HL-60/S4 (cell line): Measurements from ENCODE around the gene ASB2.

Source experiments
- in situ Hi-C: fragments of 300-500 bp; cut with MboI; formaldehyde crosslinking; loops from 2 replicates; pipeline ENCODE4 v1.14.3; 2022; ENCODE audit warnings: low sequenced_read_pairs

The ASB2 gene

DNA sequence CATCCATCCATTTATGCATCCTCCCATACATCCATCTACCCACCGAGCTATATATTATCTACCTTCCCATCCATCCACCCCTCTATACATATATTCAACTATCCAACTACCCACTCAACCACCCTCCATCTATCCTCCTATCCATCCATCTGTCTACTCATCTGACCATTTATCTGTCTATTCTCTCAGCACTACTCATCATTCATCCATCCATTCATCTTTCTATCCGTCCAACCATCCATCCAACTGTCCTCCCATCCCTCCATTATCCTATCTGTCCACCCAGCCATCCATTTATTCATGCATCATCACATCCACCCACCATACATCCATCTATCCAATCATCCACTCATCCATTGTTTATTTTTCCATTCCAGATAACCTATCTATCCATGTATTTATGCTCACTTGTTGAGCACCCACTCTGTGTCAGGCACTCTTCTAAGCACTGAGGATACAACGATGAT is 11.5 kb downstream of the ASB2 start:
- in situ Hi-C loops: loop anchor here (25.0 kb wide), 1 partner anchor 1547 kb away; the partner anchor contains the start of gene SYNE3

- in situ Hi-C loops: loop anchor here (25.0 kb wide), 1 partner anchor 1548 kb away; the partner anchor contains the start of gene SYNE3
Measured at GRCh38 chr14:93964281-93964680, 12.1 kb downstream of the ASB2 start.

DNA sequence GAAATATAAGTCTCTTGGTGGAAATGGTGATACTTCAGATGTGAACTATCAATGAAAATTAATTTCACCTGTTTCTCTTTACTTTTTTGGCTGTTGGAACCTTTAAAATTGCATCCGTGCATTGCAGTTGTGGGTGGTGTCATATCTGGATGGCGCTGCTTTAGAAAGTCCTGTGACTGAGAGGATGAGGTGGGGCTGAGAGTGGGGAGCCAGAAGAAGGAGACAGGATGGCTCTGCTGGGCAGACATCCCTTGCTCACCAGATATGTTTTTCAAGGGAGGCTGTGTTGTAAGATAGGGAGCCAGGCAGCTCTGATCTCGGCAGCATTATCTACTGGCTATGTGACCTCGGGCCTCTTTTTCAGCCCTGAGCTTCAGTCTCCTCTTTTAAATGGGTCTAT is 12.7 kb downstream of the ASB2 start:
- in situ Hi-C loops: loop anchor here (25.0 kb wide), 1 partner anchor 1549 kb away; the partner anchor contains the start of gene SYNE3

- in situ Hi-C loops: loop anchor here (25.0 kb wide), 1 partner anchor 1549 kb away; the partner anchor contains the start of gene SYNE3
Measured at GRCh38 chr14:93962701-93963601, 13.4 kb downstream of the ASB2 start.

- in situ Hi-C loops: loop anchor here (25.0 kb wide), 1 partner anchor 1551 kb away; the partner anchor contains the start of gene SYNE3
Measured at GRCh38 chr14:93961620-93962019, 14.8 kb downstream of the ASB2 start.

DNA sequence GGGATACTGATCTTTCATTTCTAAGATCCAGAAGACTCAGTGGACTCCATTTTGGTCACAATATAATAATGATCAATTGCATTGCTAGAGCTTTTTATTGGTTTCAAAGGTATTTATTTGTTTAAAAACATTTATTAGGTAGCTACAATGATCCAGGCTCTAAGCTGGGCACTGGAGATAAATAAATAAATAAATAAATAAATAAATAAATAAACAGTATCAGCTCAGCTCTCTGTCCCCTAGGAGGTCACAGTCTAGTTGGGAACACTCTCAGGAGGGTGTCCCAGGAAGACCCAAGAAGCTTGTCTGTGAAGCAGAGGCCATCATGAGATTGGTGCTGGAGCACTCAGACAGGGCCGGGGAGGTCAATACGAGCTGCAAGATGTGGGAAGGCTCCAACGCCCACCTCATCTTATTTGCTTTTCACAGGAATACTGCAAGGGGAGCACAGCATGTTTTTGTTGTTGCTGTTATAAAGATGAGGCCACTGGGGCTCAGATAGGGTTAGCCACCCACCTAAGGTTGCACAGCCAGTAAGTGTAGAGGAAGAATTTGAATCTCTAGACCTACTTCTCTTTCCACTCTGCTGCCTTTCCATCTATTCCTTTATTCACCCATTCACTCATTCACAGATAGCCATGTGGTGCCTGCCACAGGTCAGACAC is 15.5 kb downstream of the ASB2 start:
- in situ Hi-C loops: loop anchor here (25.0 kb wide), 1 partner anchor 1551 kb away; the partner anchor contains the start of gene SYNE3

DNA sequence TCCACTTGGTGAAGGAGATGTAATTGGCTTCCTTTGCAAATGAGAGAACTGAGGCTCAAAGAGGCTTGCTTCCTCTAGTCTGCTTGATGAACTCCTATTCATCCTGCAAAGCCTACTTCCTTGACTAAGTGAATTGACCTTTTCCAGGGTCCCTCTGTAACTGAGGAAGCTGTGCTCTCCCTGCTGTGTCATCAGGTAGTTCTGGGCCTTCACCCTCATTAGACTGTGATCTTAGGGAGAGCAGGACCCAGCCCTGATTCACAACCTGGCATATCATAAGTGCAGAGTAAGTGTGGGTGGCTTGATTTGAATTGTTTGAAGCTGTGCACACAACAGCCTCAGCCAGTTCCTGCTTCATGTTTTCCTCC is 16.3 kb downstream of the ASB2 start:
- in situ Hi-C loops: loop anchor here (25.0 kb wide), 1 partner anchor 1552 kb away; the partner anchor contains the start of gene SYNE3

DNA sequence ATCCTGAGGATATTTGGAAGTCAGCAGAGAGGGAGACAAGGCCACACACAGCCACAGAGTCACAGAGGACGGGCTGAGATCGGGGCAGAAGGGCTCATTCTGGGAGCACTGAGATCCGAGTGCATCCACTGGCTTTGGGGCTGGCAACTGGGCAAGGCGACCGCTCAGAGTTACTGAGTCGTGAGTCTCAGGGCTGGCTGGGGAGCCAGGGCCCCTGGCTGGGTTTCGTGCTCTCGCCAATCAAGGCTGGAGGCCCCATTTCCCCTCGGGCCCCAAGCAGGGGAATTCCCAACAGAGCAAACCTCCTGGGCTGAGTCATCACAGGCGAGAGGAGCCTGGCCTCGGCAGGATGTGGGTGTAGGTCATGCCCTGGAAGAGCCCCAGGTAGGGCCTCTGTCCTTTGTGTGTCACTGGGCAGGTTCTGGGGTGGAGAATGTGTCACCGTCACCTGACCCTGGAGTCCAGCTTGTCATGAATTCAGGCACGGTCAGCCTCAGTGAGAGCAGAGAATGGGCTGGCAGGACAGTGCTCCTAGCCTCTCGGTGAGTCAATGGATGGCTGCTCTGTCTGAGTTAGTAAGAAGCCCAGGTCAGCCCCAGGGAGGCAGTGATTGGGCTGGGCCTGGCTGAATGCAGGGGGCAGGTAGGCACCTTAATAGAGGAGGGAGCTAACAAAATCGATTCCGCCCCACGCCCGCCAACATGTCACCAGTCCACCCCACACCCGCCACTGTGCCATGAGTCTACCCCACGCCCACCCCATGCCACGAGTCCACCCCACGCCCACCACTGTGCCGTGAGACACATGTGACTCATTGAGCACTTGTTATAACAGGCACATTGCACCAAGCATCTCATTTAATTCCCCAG is 16.9 kb downstream of the ASB2 start:
- in situ Hi-C loops: loop anchor here (25.0 kb wide), 1 partner anchor 1553 kb away; the partner anchor contains the start of gene SYNE3

GRCh38 chr14:93958567-93959238 is 17.7 kb downstream of the ASB2 start:
- in situ Hi-C loops: loop anchor here (25.0 kb wide), 1 partner anchor 1554 kb away; the partner anchor contains the start of gene SYNE3

DNA sequence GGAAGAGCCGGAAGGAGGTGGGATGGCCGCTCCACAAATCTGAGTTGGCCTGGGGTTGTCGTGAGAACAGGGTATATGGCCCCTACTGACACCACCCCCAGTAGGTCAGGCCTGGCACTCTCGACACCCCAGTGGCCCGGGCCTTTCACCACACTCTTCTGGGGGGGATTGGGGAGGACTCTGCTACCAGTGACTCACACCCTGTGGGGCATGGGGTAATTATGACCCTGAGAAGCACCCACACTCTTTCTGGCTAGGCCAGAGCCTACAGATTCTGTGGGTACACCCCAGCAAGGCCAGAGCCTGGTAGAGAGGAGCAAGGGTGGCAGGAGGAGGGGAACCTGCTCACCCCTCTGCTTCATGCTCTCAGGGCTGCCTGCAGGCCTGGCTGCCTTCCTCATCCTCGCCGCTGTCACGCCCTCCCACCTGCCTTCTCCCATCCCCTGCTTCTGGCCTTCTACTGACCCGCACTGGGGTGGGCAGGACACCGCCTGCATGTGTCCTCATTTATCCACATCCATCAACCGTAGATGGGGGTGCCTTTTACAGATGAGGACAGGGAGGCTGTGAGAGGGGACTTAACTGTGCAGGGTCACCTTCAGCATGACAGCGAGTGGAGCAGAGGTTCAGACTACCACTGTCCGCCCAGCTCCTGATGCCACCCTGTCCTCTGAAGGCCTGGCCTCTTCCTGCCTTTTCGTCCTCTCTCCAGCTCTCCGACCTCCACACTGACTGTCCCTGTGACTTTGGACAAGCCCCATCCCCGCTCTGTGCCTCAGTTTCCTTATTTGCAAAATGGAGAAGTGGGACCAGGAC is 18.4 kb downstream of the ASB2 start:
- in situ Hi-C loops: loop anchor here (25.0 kb wide), 1 partner anchor 1554 kb away; the partner anchor contains the start of gene SYNE3

- in situ Hi-C loops: loop anchor here (25.0 kb wide), 1 partner anchor 1555 kb away; the partner anchor contains the start of gene SYNE3
Measured at GRCh38 chr14:93957333-93957710, 19.0 kb downstream of the ASB2 start.

- in situ Hi-C loops: loop anchor here (25.0 kb wide), 1 partner anchor 1556 kb away; the partner anchor contains the start of gene SYNE3
Measured at GRCh38 chr14:93956514-93957332, 19.6 kb downstream of the ASB2 start.

DNA sequence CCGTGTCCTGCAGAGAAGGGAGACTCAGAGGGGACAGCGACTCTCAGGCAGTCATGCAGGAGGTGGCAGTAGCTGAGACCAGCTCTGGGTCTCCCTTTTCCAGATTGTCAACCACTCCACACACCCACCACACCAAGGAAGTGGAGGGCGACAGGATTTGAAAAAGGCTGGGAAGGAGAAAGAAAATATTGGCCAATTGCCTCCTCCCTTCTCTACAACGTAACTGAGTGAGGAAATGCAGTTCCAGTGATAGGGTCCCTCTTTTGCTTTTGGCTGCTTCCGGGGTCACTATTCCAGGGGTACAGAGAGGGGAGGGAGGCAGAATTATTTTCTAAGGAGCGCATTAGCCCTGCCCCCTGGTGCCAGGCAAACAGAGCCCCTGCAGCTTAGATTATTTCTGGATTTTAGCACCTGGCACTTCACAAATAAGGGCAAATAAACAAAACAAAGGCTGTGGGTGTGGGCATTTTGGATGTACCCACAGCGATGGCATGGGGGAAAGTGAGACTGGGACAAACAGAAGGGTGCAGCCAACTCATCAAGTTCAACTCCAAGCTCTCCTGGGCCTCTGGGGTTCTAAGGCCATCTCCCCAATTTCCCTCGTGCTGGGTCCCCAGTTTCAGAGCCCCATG is 20.4 kb downstream of the ASB2 start:
- in situ Hi-C loops: loop anchor here (25.0 kb wide), 1 partner anchor 1556 kb away; the partner anchor contains the start of gene SYNE3

DNA sequence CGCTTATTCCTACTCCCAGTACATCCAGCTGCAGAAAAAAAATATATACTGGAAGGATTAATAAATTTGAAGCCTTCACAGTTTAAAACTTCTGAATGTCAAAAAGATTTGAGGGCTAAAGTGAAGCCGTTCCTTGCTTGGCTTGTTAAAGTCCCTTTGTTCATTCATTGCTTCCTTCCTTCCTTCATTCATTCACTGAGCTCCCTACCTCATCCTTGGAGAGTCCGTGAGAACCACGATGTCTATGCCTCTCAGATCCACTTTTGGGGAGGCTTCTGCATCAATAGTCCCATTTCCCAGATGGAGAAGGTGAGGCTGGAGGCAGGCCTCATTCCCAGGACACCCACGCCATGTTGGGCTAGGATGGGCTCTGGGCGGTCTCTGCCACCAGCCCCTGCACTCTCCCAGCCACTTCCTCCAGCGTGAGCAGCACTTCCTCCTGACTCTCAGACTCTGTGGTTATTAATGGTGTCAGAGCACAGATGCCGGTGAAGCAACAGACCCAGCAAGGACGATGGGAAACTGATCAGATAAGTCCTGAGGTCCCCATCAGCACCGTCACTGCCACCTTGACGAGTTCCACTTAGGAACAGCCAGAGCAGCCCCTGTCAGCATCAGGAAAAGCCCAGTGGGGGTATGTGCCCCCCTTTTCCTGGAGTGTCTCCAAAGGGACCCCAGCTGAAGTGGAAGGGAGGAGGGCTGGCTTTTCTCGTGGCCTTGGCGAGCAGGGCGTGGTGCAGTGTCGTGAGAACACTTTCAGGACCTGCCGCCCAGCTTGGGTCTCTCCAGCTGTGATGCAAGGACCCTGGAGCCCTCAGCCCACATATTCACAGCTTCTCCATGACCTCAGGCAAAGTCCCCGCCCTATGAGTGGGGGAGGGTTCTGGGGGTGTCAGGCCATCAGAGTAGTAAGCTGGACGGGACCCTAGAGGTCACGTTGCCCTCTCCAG is 21.2 kb downstream of the ASB2 start:
- in situ Hi-C loops: loop anchor here (25.0 kb wide), 1 partner anchor 1557 kb away; the partner anchor contains the start of gene SYNE3

- in situ Hi-C loops: loop anchor here (25.0 kb wide), 1 partner anchor 1558 kb away; the partner anchor contains the start of gene SYNE3
Measured at GRCh38 chr14:93954516-93954830, 21.9 kb downstream of the ASB2 start.
